Measurements from ENCODE around the gene RASSF1. TPM values are rescaled to one million over a fixed set of nuclear protein-coding genes. Genes with fewer than 3 reads are reported as not detected.
A peak's percentile ranks its signal among the peaks of the same experiment; 100 is the strongest.

Gene RASSF1
- total RNA-seq, 2 experiments from 2014 or later = 51.7 to 53.7 TPM

GRCh38 chr3:50373146-50374051 is 32.8 kb upstream of the RASSF1 start:
- H3K27me3 Mint-ChIP-seq = no peaks in the 10 kb centered on the region
- no peaks in the 10 kb centered on the region for H3K36me3 Mint-ChIP-seq
- no peaks in the 10 kb centered on the region for H3K9me3 Mint-ChIP-seq
- H3K4me1 Mint-ChIP-seq = peaks cover 10% of the 10 kb centered on the region
- no peak overlapping the region for H3K4me3 Mint-ChIP-seq
- H3K27ac Mint-ChIP-seq = no peak overlapping the region
- no peak for DNase-seq

- H3K9me3 Mint-ChIP-seq = no peaks in the 10 kb centered on the region
- H3K27ac Mint-ChIP-seq = no peak overlapping the region
- peaks cover 10% of the 10 kb centered on the region for H3K4me1 Mint-ChIP-seq
- H3K36me3 Mint-ChIP-seq = no peaks in the 10 kb centered on the region
- no peak overlapping the region for H3K4me3 Mint-ChIP-seq
- DNase-seq = no peak
- no peaks in the 10 kb centered on the region for H3K27me3 Mint-ChIP-seq
Measured at GRCh38 chr3:50372349-50372748, 31.7 kb upstream of the RASSF1 start.

- Mint-ChIP-seq H3K4me1 (peaks cover 11% of the 10 kb centered on the region), H3K27me3 (no peaks in the 10 kb centered on the region), H3K4me3 (no peak overlapping the region), H3K36me3 (no peaks in the 10 kb centered on the region), H3K9me3 (no peaks in the 10 kb centered on the region), H3K27ac (no peak overlapping the region)
- DNase-seq = no peak
Measured at GRCh38 chr3:50371133-50371685, 30.6 kb upstream of the RASSF1 start.

GRCh38 chr3:50370594-50370993 is 30.0 kb upstream of the RASSF1 start:
- Mint-ChIP-seq H3K27me3 (no peaks in the 10 kb centered on the region), H3K9me3 (no peaks in the 10 kb centered on the region), H3K27ac (no peak overlapping the region), H3K36me3 (no peaks in the 10 kb centered on the region), H3K4me3 (no peak overlapping the region), H3K4me1 (peaks cover 17% of the 10 kb centered on the region)
- no peak for DNase-seq

GRCh38 chr3:50369012-50369670 is 28.5 kb upstream of the RASSF1 start:
- Mint-ChIP-seq H3K9me3 (no peaks in the 10 kb centered on the region), H3K27ac (no peak overlapping the region), H3K4me3 (no peak overlapping the region), H3K4me1 (peaks cover 19% of the 10 kb centered on the region), H3K36me3 (no peaks in the 10 kb centered on the region), H3K27me3 (no peaks in the 10 kb centered on the region)
- DNase-seq = no peak

- Mint-ChIP-seq H3K4me1 (peaks cover 11% of the 10 kb centered on the region), H3K4me3 (peak overlapping the region; percentile 81), H3K9me3 (no peaks in the 10 kb centered on the region), H3K27ac (peak overlapping the region; percentile 78), H3K36me3 (no peaks in the 10 kb centered on the region), H3K27me3 (no peaks in the 10 kb centered on the region)
- DNase-seq = no peak
Measured at GRCh38 chr3:50365842-50366220, 25.2 kb upstream of the RASSF1 start.

DNA sequence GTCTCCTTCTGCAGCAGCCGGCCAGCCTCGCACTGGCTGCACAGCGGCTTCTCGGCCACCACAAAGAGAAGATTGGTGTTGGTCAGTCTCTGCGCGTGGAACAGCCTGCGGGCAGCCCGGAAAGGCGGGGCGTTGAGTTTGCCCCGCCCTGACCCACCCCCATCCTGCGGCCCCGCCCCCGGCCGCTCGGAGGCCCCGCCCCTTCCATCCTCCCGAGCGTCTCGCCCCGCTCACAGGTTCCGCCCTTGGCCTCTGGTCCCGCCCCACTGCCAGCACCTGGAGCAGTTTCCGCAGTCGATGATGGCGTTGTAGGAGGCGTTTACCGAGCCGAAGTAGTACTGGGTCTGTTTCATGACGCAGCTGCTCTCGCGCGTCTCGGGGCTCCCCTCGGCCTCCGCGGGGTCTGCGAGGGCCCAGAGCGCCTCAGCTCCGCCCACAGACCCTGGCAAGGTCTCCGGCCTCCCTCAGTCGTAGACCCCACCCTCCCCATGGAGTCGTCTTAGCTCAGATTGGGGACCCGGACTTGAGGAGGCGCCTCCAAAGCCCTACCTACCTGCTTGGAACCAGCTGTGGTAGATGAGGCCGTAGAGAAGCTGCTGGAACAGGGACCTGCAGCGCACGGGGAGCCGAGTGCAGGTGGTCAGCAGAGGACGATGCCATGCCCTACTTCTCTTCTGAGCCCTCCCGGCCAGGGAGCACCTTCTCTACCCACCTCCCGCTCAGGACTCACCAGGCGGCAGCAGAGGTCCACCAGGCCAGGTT is 24.6 kb upstream of the RASSF1 start:
- peaks cover 11% of the 10 kb centered on the region for H3K4me1 Mint-ChIP-seq
- DNase-seq = peak; percentile 94
- H3K27ac Mint-ChIP-seq = peak overlapping the region; percentile 78
- H3K9me3 Mint-ChIP-seq = no peaks in the 10 kb centered on the region
- no peaks in the 10 kb centered on the region for H3K27me3 Mint-ChIP-seq
- H3K36me3 Mint-ChIP-seq = no peaks in the 10 kb centered on the region
- H3K4me3 Mint-ChIP-seq = peak overlapping the region; percentile 81

GRCh38 chr3:50364573-50365079 is 24.0 kb upstream of the RASSF1 start:
- H3K4me3 Mint-ChIP-seq = peak overlapping the region; percentile 81
- H3K27me3 Mint-ChIP-seq = no peaks in the 10 kb centered on the region
- no peak for DNase-seq
- no peaks in the 10 kb centered on the region for H3K36me3 Mint-ChIP-seq
- H3K4me1 Mint-ChIP-seq = peaks cover 16% of the 10 kb centered on the region
- no peak overlapping the region for H3K27ac Mint-ChIP-seq
- no peaks in the 10 kb centered on the region for H3K9me3 Mint-ChIP-seq

DNA sequence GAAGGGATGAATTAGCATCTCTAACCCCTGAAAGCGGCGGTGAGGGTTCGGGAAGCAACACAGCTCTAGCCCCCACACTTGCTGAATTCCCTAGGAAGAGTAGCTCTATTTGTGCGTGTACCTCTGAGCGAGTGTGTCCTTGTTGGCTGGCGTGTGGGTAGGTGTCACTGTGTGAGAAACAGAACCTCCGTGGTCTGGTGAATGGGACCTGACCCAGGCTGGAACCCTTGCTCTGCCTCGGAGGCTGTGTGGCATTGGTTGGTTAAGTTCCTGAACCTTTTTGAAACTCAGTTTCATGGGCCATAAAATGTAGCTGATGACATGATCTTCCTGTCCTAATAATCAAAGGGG is 19.1 kb upstream of the RASSF1 start:
- Mint-ChIP-seq H3K9me3 (no peaks in the 10 kb centered on the region), H3K27me3 (no peaks in the 10 kb centered on the region), H3K4me3 (peak overlapping the region; percentile 98), H3K27ac (peak overlapping the region; percentile 94), H3K36me3 (peaks cover 20% of the 10 kb centered on the region), H3K4me1 (peaks cover 33% of the 10 kb centered on the region)
- no peak for DNase-seq

DNA sequence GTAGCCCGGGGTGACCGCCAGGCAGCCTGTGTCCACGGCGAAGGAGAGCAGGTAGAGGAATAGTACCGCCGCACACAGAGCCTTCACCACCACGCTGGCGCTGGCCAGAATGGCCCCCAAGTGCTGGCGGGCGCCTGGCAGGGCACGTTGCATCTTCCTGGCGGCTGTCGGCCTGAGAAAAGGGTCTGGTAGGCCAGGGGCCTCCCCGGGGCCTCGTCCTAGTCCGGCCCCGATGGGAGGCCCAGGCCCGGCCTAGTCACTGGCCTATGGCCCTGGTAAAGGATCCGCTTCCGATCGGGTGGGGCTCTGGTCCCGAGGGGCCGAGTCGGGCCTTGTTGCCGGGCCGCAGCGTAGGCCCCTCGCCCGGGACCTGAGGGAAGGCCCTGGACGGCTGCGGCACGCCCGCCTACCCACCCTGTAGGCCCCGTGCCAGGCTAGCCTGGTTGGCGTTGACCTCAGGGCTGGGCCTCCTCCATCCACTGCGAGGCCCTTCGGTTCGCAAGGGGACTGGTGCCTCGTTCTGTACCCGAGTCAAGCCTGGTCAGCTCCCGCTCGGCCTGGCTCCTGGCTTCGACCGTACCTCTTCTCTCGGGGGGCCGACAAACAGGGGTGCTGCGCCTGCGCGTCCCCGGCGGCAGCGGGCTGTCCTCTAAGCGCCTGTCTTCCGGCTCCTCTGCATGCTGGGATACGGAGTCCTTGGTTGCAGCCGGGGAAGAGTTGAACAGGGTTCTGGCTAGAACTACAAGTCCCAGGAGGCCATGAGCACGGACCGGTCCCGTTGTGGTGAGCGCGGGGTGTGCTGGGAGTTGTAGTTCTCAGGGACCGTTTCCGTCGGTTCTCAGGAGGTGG is 18.5 kb upstream of the RASSF1 start, which contains the start of gene TMEM115:
Gene TMEM115 (minus strand): TSS at position 611 of the 849 bp plus-strand sequence. CDS start 458 bp downstream, at position 153.
- Mint-ChIP-seq H3K27ac (peak within 1 kb of the TSS; percentile 94), H3K4me3 (peak within 1 kb of the TSS; percentile 98), H3K9me3 (no peaks in the 10 kb centered on the region), H3K36me3 (peaks cover 20% of the 10 kb centered on the region), H3K27me3 (no peaks in the 10 kb centered on the region), H3K4me1 (peaks cover 38% of the 10 kb centered on the region)
- DNase-seq = peak; percentile 94

DNA sequence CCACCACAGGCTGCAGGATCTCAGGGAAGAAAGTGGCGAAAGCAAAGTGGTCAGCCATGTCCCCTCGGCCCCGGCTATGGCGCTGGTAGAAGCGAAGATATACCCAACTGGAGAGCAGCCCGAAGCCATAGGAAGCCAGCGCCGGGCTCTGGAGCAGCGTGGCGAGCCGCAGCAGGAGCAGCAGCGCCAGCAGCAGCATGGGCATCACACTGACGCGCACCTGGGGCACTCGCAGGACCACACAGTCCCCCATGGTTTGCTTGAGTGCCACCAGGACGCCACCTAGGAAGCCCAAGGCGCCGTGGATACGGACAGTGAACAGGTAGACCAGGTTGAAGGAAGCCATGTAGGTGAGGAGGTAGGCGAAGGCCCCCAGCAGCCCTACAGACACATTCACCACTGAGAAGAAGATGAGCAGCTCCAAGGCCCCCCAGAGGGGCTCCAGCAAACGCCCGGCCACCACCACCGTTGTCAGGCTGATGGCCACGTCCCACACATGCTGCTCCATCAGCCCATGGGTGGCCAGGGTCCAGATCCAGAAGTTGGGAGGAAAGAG is 17.8 kb upstream of the RASSF1 start:
- Mint-ChIP-seq H3K9me3 (no peaks in the 10 kb centered on the region), H3K27me3 (no peaks in the 10 kb centered on the region), H3K27ac (peak overlapping the region; percentile 91), H3K4me3 (peak overlapping the region; percentile 98), H3K36me3 (peaks cover 20% of the 10 kb centered on the region), H3K4me1 (peaks cover 38% of the 10 kb centered on the region)
- no peak for DNase-seq

GRCh38 chr3:50357481-50357880 is 16.8 kb upstream of the RASSF1 start:
- Mint-ChIP-seq H3K27ac (peak overlapping the region; percentile 91), H3K9me3 (no peaks in the 10 kb centered on the region), H3K27me3 (no peaks in the 10 kb centered on the region), H3K36me3 (peaks cover 20% of the 10 kb centered on the region), H3K4me3 (peak overlapping the region; percentile 98), H3K4me1 (peaks cover 44% of the 10 kb centered on the region)
- no peak for DNase-seq

- peak overlapping the region; percentile 98 for H3K4me3 Mint-ChIP-seq
- DNase-seq = no peak
- H3K4me1 Mint-ChIP-seq = peaks cover 48% of the 10 kb centered on the region
- no peaks in the 10 kb centered on the region for H3K9me3 Mint-ChIP-seq
- H3K27ac Mint-ChIP-seq = peak overlapping the region; percentile 8
- H3K27me3 Mint-ChIP-seq = no peaks in the 10 kb centered on the region
- peaks cover 20% of the 10 kb centered on the region for H3K36me3 Mint-ChIP-seq
Measured at GRCh38 chr3:50356553-50356952, 15.9 kb upstream of the RASSF1 start.
